Suprapubic skin (tissue), 4 donors: ENCODE results near the gene EPX. TPM values are rescaled to one million over a fixed set of nuclear protein-coding genes. Genes with fewer than 3 reads are reported as not detected.

Source experiments
- DNase-seq, 2 donors: peaks; one replicate each; pipeline ENCODE4 v3.0.0-alpha.2; 2019; ENCODE audit warnings: low spot score in 2 of 2
- H3K27ac ChIP-seq: fragments of 200-600 bp; sonication (generic); one replicate; pipeline ENCODE4 v1.5.1; 2019
- H3K27me3 ChIP-seq: fragments of 200-600 bp; sonication (generic); one replicate; pipeline ENCODE4 v1.5.1; 2019
- H3K36me3 ChIP-seq: fragments of 200-600 bp; sonication (generic); one replicate; pipeline ENCODE4 v1.5.1; 2019
- H3K4me1 ChIP-seq: fragments of 200-600 bp; sonication (generic); one replicate; pipeline ENCODE4 v1.5.1; 2019
- H3K4me3 ChIP-seq: fragments of 200-600 bp; sonication (generic); one replicate; pipeline ENCODE4 v1.5.1; 2019; ENCODE audit warnings: mild to moderate bottlenecking
- H3K9me3 ChIP-seq: fragments of 200-600 bp; sonication (generic); one replicate; pipeline ENCODE4 v1.5.1; 2019
- EP300 ChIP-seq: sonication (generic); formaldehyde crosslinking; IDR thresholded peaks from one replicate; pipeline ENCODE4 v1.6.1; 2017; ENCODE audit warnings: antibody characterized with exemption
- POLR2A ChIP-seq, 2 donors: fragments of 450-650 bp; IDR thresholded peaks; one replicate each; pipeline ENCODE4 v1.6.1; 2017; ENCODE audit warnings: antibody characterized with exemption in 2 of 2, mild to moderate bottlenecking in 2 of 2, moderate library complexity in 2 of 2
- POLR2AphosphoS5 ChIP-seq, 3 donors: sonication (generic); formaldehyde crosslinking; IDR thresholded peaks; one replicate each; pipeline ENCODE4 v1.6.1; 2017; ENCODE audit warnings: antibody characterized with exemption in 3 of 3
- WGBS: methylation state at CpG from one replicate; pipeline ENCODE4 v1.1.5; 2018; 5-methylcytosine and 5-hydroxymethylcytosine counted together
- total RNA-seq, 4 donors: library from RNA; depleted of rRNA; stranded (reverse); fragments of >200 nt; gene quantifications; one replicate each; pipeline ENCODE4 v1.1.0, GENCODE V29; 2016
- TF ChIP-seq, protein P1 (sequence below), 2 donors: fragments of 200-600 bp in 1 of 2; fragments of 450-650 bp in 1 of 2; sonication (generic) in 1 of 2; IDR thresholded peaks; one replicate each; pipeline ENCODE4 v1.5.1; 2016 to 2019; ENCODE audit warnings: antibody characterized with exemption in 2 of 2, mild to moderate bottlenecking in 1 of 2, moderate library complexity in 1 of 2

The EPX gene
- total RNA-seq, 4 donors from 2014 or later: 0.25 TPM; not detected in 3

- Histone ChIP-seq H3K4me1 (peaks cover 15% of the 10 kb centered on the region), H3K27me3 (peaks cover 45% of the 10 kb centered on the region), H3K36me3 (no peaks in the 10 kb centered on the region), H3K27ac (no peak overlapping the region), H3K4me3 (no peak overlapping the region), H3K9me3 (no peaks in the 10 kb centered on the region)
- no peak for TF ChIP-seq POLR2AphosphoS5 (IDR thresholded peaks at IDR 0.05)
- TF ChIP-seq EP300: no peak
- no peak for TF ChIP-seq POLR2A (IDR thresholded peaks at IDR 0.05)
- TF ChIP-seq, protein P1, sequence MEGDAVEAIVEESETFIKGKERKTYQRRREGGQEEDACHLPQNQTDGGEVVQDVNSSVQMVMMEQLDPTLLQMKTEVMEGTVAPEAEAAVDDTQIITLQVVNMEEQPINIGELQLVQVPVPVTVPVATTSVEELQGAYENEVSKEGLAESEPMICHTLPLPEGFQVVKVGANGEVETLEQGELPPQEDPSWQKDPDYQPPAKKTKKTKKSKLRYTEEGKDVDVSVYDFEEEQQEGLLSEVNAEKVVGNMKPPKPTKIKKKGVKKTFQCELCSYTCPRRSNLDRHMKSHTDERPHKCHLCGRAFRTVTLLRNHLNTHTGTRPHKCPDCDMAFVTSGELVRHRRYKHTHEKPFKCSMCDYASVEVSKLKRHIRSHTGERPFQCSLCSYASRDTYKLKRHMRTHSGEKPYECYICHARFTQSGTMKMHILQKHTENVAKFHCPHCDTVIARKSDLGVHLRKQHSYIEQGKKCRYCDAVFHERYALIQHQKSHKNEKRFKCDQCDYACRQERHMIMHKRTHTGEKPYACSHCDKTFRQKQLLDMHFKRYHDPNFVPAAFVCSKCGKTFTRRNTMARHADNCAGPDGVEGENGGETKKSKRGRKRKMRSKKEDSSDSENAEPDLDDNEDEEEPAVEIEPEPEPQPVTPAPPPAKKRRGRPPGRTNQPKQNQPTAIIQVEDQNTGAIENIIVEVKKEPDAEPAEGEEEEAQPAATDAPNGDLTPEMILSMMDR (IDR thresholded peaks at IDR 0.05): no peak
- 92% methylated on average over 10 of the region's 12 CpGs for WGBS
- DNase-seq: no peak
Measured at GRCh38 chr17:58250344-58251011, 58.0 kb downstream of the EPX start.

DNA sequence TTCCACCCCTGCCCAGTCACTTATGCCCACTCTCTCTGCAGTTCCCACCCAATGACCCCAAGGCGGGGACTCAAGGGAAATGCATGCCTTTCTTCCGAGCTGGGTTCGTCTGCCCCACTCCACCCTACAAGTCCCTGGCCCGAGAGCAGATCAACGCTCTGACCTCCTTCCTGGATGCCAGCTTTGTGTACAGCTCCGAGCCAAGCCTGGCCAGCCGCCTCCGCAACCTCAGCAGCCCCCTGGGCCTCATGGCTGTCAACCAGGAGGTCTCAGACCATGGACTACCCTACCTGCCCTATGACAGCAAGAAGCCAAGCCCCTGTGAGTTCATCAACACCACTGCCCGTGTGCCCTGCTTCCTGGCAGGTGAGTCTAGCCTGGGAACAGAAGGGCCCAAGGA is 59.6 kb downstream of the EPX start:
- Histone ChIP-seq H3K27me3 (peaks cover 44% of the 10 kb centered on the region), H3K9me3 (no peaks in the 10 kb centered on the region), H3K4me3 (no peak overlapping the region), H3K36me3 (no peaks in the 10 kb centered on the region), H3K27ac (no peak overlapping the region), H3K4me1 (peaks cover 15% of the 10 kb centered on the region)
- 66% methylated on average over 6 of the region's 9 CpGs for WGBS
- no peak for DNase-seq
- TF ChIP-seq POLR2A (IDR thresholded peaks at IDR 0.05): no peak
- TF ChIP-seq POLR2AphosphoS5 (IDR thresholded peaks at IDR 0.05): no peak
- no peak for TF ChIP-seq EP300
- TF ChIP-seq, protein P1 (IDR thresholded peaks at IDR 0.05): no peak

DNA sequence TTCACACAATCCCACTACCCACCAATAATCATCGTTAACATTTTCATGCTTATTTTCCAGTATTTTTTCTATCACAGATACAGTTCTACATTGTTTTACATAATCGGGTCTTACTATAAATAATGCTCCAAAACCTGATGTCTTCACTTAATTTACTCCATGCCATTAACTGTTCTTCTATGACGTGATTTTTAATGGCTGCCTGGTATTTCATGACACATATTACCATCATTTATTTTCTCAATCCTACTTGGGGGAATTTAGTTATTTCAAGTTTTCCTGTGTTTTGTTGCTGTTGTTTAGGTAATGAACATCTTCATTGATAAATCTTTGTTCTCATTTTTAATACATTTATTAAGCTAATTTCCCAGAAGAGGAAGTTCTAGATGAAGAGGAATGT is 60.6 kb downstream of the EPX start:
- DNase-seq: no peak
- H3K9me3 ChIP-seq: no peaks in the 10 kb centered on the region
- no peak overlapping the region for H3K27ac ChIP-seq
- TF ChIP-seq POLR2A (IDR thresholded peaks at IDR 0.05): no peak
- TF ChIP-seq, protein P1 (IDR thresholded peaks at IDR 0.05): no peak
- TF ChIP-seq EP300: no peak
- no peak for TF ChIP-seq POLR2AphosphoS5 (IDR thresholded peaks at IDR 0.05)
- no peaks in the 10 kb centered on the region for H3K36me3 ChIP-seq
- H3K4me1 ChIP-seq: peaks cover 15% of the 10 kb centered on the region
- peaks cover 44% of the 10 kb centered on the region for H3K27me3 ChIP-seq
- 77% methylated on average over 3 of the region's 3 CpGs for WGBS
- no peak overlapping the region for H3K4me3 ChIP-seq

Other genes with a start within 250 kb of the EPX start
- 10 to 100 TPM in 2 of 4 donors, 1 to 10 TPM in 2; 5.1 to 34.2 (median 12.8) TPM for gene CUEDC1, start 237.3 kb upstream of the EPX start, total RNA-seq
- 10 to 100 TPM; 45.3 to 76.0 (median 63.7) TPM for gene VEZF1, start 204.5 kb upstream of the EPX start, total RNA-seq
- 100 to 1,000 TPM; 108 to 172 (median 125) TPM for gene SRSF1, start 185.5 kb upstream of the EPX start, total RNA-seq
- 10 to 100 TPM; 14.6 to 22.4 (median 16.5) TPM for gene DYNLL2, start 109.3 kb upstream of the EPX start, total RNA-seq
- gene OR4D1, start 44.3 kb upstream of the EPX start, total RNA-seq: not detected
- gene OR4D2, start 25.7 kb upstream of the EPX start, total RNA-seq: not detected
- 10 to 100 TPM; 11.0 to 25.1 (median 17.2) TPM for gene MKS1, start 26.5 kb downstream of the EPX start, total RNA-seq
- under 1 TPM in 2 of 4 donors, not detected in 2; 0.19 to 0.23 TPM for gene LPO, start 45.9 kb downstream of the EPX start, total RNA-seq
- gene MPO, start 88.2 kb downstream of the EPX start, total RNA-seq: not detected
- 10 to 100 TPM in 2 of 4 donors, 1 to 10 TPM in 2; 6.8 to 26.9 (median 12.4) TPM for gene TSPOAP1, start 136.1 kb downstream of the EPX start, total RNA-seq
- 10 to 100 TPM; 33.8 to 48.3 (median 40.3) TPM for gene SUPT4H1, start 159.5 kb downstream of the EPX start, total RNA-seq
- gene RNF43, start 224.8 kb downstream of the EPX start, total RNA-seq: 10 to 100 TPM; 16.0 to 58.3 (median 21.5) TPM